ENCODE measurements around the gene ATP5ME.

DNA sequence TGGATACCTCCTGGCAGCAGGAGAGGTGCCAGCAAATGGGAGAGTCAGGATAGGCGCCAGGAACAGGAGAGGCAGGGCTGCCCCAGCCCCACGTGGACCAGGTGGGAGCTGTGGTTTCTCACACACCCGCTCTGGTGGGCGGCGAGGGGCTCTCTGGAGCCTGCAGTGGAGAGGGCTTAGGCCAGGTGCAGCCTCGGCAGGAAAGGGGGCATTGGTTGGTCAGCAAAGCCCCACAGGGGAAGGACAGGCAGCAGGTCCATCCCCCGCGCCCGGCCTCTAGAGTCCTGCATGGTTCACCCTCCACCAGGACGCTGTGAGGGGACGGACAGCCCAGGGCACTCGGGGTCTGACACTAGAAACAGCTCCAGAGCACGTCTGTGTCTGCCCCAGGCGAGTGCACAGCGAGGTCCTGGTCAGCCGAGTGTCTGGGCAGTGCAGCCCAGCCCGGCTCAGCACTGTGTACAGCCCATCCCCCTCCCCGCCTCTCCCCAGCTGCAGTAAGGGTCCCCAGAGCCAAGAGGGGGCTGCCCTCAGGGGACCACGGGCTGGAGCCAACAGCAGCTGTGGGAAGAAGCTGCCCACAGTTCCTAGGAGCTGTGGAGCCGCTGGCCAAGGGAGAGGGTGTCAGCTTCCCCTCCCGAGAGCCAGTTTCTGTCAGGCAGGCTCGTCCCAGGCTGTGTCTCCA lies 8.2 kb downstream of the ATP5ME start:
- TF ChIP-seq POLR2A (IDR thresholded peaks at IDR 0.05): no peak
- TF ChIP-seq, protein P1, sequence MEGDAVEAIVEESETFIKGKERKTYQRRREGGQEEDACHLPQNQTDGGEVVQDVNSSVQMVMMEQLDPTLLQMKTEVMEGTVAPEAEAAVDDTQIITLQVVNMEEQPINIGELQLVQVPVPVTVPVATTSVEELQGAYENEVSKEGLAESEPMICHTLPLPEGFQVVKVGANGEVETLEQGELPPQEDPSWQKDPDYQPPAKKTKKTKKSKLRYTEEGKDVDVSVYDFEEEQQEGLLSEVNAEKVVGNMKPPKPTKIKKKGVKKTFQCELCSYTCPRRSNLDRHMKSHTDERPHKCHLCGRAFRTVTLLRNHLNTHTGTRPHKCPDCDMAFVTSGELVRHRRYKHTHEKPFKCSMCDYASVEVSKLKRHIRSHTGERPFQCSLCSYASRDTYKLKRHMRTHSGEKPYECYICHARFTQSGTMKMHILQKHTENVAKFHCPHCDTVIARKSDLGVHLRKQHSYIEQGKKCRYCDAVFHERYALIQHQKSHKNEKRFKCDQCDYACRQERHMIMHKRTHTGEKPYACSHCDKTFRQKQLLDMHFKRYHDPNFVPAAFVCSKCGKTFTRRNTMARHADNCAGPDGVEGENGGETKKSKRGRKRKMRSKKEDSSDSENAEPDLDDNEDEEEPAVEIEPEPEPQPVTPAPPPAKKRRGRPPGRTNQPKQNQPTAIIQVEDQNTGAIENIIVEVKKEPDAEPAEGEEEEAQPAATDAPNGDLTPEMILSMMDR (IDR thresholded peaks at IDR 0.05): no peak
